ENCODE data around the gene SEMA6A.

DNA sequence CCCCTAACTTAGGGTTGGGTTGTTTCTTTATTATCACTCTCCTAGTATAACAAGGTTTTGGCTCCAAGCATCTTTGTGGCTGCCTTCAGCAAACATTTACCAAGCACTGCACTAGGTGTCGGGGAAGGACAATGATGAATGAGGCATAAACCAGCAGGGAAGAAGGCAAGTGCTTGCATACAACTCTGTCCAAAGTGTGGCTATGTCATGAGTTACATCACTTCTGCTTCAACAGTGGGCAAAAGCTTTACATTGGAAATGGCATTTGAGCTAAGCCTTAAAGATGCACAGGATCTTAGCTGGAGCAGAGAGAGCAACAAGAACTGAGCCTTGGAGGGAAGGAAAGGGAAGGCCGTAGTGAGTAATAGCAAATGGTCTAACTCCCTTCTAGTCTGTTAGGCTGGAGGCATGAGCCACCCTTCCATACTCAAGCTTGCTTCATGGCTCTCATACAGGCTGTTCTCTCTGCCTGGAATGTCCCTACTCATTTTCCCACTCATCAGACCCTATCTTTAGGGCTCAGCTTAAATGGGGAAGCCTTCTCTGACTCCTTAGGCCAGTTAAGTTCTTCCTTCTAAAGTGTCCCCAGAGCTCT lies 121.8 kb downstream of the SEMA6A start:
- TF ChIP-seq, protein P1, sequence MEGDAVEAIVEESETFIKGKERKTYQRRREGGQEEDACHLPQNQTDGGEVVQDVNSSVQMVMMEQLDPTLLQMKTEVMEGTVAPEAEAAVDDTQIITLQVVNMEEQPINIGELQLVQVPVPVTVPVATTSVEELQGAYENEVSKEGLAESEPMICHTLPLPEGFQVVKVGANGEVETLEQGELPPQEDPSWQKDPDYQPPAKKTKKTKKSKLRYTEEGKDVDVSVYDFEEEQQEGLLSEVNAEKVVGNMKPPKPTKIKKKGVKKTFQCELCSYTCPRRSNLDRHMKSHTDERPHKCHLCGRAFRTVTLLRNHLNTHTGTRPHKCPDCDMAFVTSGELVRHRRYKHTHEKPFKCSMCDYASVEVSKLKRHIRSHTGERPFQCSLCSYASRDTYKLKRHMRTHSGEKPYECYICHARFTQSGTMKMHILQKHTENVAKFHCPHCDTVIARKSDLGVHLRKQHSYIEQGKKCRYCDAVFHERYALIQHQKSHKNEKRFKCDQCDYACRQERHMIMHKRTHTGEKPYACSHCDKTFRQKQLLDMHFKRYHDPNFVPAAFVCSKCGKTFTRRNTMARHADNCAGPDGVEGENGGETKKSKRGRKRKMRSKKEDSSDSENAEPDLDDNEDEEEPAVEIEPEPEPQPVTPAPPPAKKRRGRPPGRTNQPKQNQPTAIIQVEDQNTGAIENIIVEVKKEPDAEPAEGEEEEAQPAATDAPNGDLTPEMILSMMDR (optimal IDR thresholded peaks at IDR 0.05 in 1 of 3, IDR thresholded peaks at IDR 0.05 in 1 of 3, conservative IDR thresholded peaks at IDR 0.05 in 1 of 3; ENCODE audit: extremely low read depth in 1 of 3, insufficient read depth in 2 of 3, low read length in 3 of 3), result no peak
- no peak for TF ChIP-seq EZH2 (IDR thresholded peaks at IDR 0.05; ENCODE audit: low read length)
